T-helper 17 cell (primary cell): ENCODE results near the gene PCNT. TPM values are rescaled to one million over a fixed set of nuclear protein-coding genes. Genes with fewer than 3 reads are reported as not detected.
"Not testable (repeated sequence)": the region's sequence is repeated elsewhere in the genome, so short reads cannot be mapped to it uniquely, and the experiment has no call there.

Experiments
- ATAC-seq: fragments of 150-1000 bp; cut with Tn5 transposase; 2 replicates; pipeline ENCODE4 v1.10.0; 2021; ENCODE audit warnings: mild to moderate bottlenecking, moderate library complexity
- DNase-seq, 3 donors: peaks; one replicate each; pipeline versions ENCODE4 v3.0.0 to v3.0.0-alpha.2; 2020 to 2021
- H3K9me3 ChIP-seq: one replicate; pipeline ENCODE4 v1.7.0; 2013; ENCODE audit warnings: low read length, mild to moderate bottlenecking; ENCODE audit not compliant: control insufficient read depth, poor library complexity, severe bottlenecking
- H3K27ac Mint-ChIP-seq: one replicate; pipeline ENCODE4 v1.8.0; 2022; ENCODE audit warnings: mild to moderate bottlenecking, moderate library complexity, mixed read lengths
- H3K27me3 Mint-ChIP-seq: one replicate; pipeline ENCODE4 v1.8.0; 2022; ENCODE audit warnings: mixed read lengths
- H3K36me3 Mint-ChIP-seq: one replicate; pipeline ENCODE4 v1.8.0; 2022; ENCODE audit warnings: low read depth, mixed read lengths
- H3K4me1 Mint-ChIP-seq: one replicate; pipeline ENCODE4 v1.8.0; 2022; ENCODE audit warnings: mild to moderate bottlenecking, mixed read lengths
- H3K4me3 Mint-ChIP-seq: one replicate; pipeline ENCODE4 v1.8.0; 2022; ENCODE audit warnings: mild to moderate bottlenecking, moderate library complexity, mixed read lengths
- total RNA-seq, 4 donors: library from RNA in 2 of 4; stranded (reverse) in 2 of 4; gene quantifications; one replicate each; pipeline ENCODE4 v1.2.3 and lab custom pipeline; 2022 to 2026

The PCNT gene
- total RNA-seq, 2 donors from 2014 or later: 53.5 to 59.5 TPM

GRCh38 chr21:46452710-46453109 is 128.8 kb downstream of the PCNT start:
- no peak overlapping the region for H3K4me3 Mint-ChIP-seq
- peaks cover 2% of the 10 kb centered on the region for H3K36me3 Mint-ChIP-seq
- H3K4me1 Mint-ChIP-seq: peaks cover 15% of the 10 kb centered on the region
- H3K27ac Mint-ChIP-seq: no peak overlapping the region
- no peak for DNase-seq
- no peaks in the 10 kb centered on the region for H3K9me3 ChIP-seq
- no peaks in the 10 kb centered on the region for H3K27me3 Mint-ChIP-seq
- no peak for ATAC-seq

GRCh38 chr21:46454142-46454541 is 130.2 kb downstream of the PCNT start:
- no peak for DNase-seq
- Mint-ChIP-seq H3K27ac (no peak overlapping the region), H3K27me3 (no peaks in the 10 kb centered on the region), H3K4me1 (peaks cover 17% of the 10 kb centered on the region), H3K4me3 (no peak overlapping the region), H3K36me3 (peaks cover 2% of the 10 kb centered on the region)
- ATAC-seq: no peak
- no peaks in the 10 kb centered on the region for H3K9me3 ChIP-seq

- no peak for ATAC-seq
- Mint-ChIP-seq H3K36me3 (peaks cover 2% of the 10 kb centered on the region), H3K27me3 (no peaks in the 10 kb centered on the region), H3K27ac (peak overlapping the region; percentile 37), H3K4me3 (no peak overlapping the region), H3K4me1 (peaks cover 20% of the 10 kb centered on the region)
- DNase-seq: no peak
- no peaks in the 10 kb centered on the region for H3K9me3 ChIP-seq
Measured at GRCh38 chr21:46454634-46455390, 130.9 kb downstream of the PCNT start.

- DNase-seq: no peak
- peaks cover 20% of the 10 kb centered on the region for H3K4me1 Mint-ChIP-seq
- H3K36me3 Mint-ChIP-seq: no peaks in the 10 kb centered on the region
- H3K4me3 Mint-ChIP-seq: no peak overlapping the region
- no peaks in the 10 kb centered on the region for H3K27me3 Mint-ChIP-seq
- no peak overlapping the region for H3K27ac Mint-ChIP-seq
- no peaks in the 10 kb centered on the region for H3K9me3 ChIP-seq
- ATAC-seq: no peak
Measured at GRCh38 chr21:46455575-46456385, 131.8 kb downstream of the PCNT start.

- no peaks in the 10 kb centered on the region for H3K36me3 Mint-ChIP-seq
- no peak overlapping the region for H3K4me3 Mint-ChIP-seq
- no peaks in the 10 kb centered on the region for H3K27me3 Mint-ChIP-seq
- H3K27ac Mint-ChIP-seq: no peak overlapping the region
- no peak for ATAC-seq
- no peaks in the 10 kb centered on the region for H3K9me3 ChIP-seq
- DNase-seq: no peak
- peaks cover 24% of the 10 kb centered on the region for H3K4me1 Mint-ChIP-seq
Measured at GRCh38 chr21:46456750-46457149, 132.8 kb downstream of the PCNT start.

GRCh38 chr21:46457801-46458314 is 133.9 kb downstream of the PCNT start:
- H3K27me3 Mint-ChIP-seq: no peaks in the 10 kb centered on the region
- H3K4me1 Mint-ChIP-seq: peaks cover 29% of the 10 kb centered on the region
- H3K27ac Mint-ChIP-seq: peak overlapping the region; percentile 77
- H3K9me3 ChIP-seq: no peaks in the 10 kb centered on the region
- ATAC-seq (no peak), DNase-seq (peak in 1 of 3 donors; percentile 10)
- H3K36me3 Mint-ChIP-seq: no peaks in the 10 kb centered on the region
- H3K4me3 Mint-ChIP-seq: peak overlapping the region; percentile 93

GRCh38 chr21:46458315-46459023 is 134.5 kb downstream of the PCNT start, which contains the start of gene DIP2A:
TSS of gene DIP2A (plus strand) at chr21:46458891. CDS start at chr21:46459132, 241 bp downstream.
- no peaks in the 10 kb centered on the region for H3K27me3 Mint-ChIP-seq
- peak within 1 kb of the TSS; percentile 77 for H3K27ac Mint-ChIP-seq
- H3K4me1 Mint-ChIP-seq: peaks cover 29% of the 10 kb centered on the region
- no peaks in the 10 kb centered on the region for H3K9me3 ChIP-seq
- peak; percentile 99 for ATAC-seq
- DNase-seq: peak; percentile 92 to 97 (median 95)
- no peaks in the 10 kb centered on the region for H3K36me3 Mint-ChIP-seq
- peak within 1 kb of the TSS; percentile 93 for H3K4me3 Mint-ChIP-seq

- no peaks in the 10 kb centered on the region for H3K36me3 Mint-ChIP-seq
- ATAC-seq: no peak
Measured at GRCh38 chr21:46459024-46459355, 135.0 kb downstream of the PCNT start.

GRCh38 chr21:46459356-46460112 is 135.6 kb downstream of the PCNT start:
- Mint-ChIP-seq H3K36me3 (no peaks in the 10 kb centered on the region), H3K4me1 (peaks cover 29% of the 10 kb centered on the region), H3K27me3 (no peaks in the 10 kb centered on the region), H3K4me3 (peak overlapping the region; percentile 93), H3K27ac (peak overlapping the region; percentile 60)
- H3K9me3 ChIP-seq: no peaks in the 10 kb centered on the region
- ATAC-seq: no peak
- no peak for DNase-seq

More at GRCh38 chr21:46459024-46459355, 135.0 kb downstream of the PCNT start:
- DNase-seq: no peak
- Mint-ChIP-seq H3K4me3 (peak overlapping the region; percentile 93), H3K4me1 (peaks cover 29% of the 10 kb centered on the region), H3K27me3 (no peaks in the 10 kb centered on the region), H3K27ac (no peak overlapping the region)
- no peaks in the 10 kb centered on the region for H3K9me3 ChIP-seq

GRCh38 chr21:46461909-46462308 is 138.0 kb downstream of the PCNT start:
- Mint-ChIP-seq H3K4me3 (no peak overlapping the region), H3K27me3 (no peaks in the 10 kb centered on the region), H3K4me1 (peaks cover 24% of the 10 kb centered on the region), H3K36me3 (no peaks in the 10 kb centered on the region), H3K27ac (no peak overlapping the region)
- DNase-seq (no peak), ATAC-seq (no peak)
- H3K9me3 ChIP-seq: no peaks in the 10 kb centered on the region

GRCh38 chr21:46465153-46465552 is 141.2 kb downstream of the PCNT start:
- DNase-seq, H3K36me3 Mint-ChIP-seq, H3K27ac Mint-ChIP-seq, ATAC-seq, H3K27me3 Mint-ChIP-seq, H3K4me3 Mint-ChIP-seq, H3K9me3 ChIP-seq: not testable (repeated sequence)
- peaks cover 25% of the 10 kb centered on the region for H3K4me1 Mint-ChIP-seq

- Mint-ChIP-seq H3K4me3 (no peak overlapping the region), H3K27ac (no peak overlapping the region), H3K4me1 (peaks cover 25% of the 10 kb centered on the region), H3K27me3 (no peaks in the 10 kb centered on the region), H3K36me3 (no peaks in the 10 kb centered on the region)
- no peak for DNase-seq
- no peak for ATAC-seq
- no peaks in the 10 kb centered on the region for H3K9me3 ChIP-seq
Measured at GRCh38 chr21:46465651-46466050, 141.7 kb downstream of the PCNT start.
